Measurements from ENCODE around the gene RNF208. TPM values are rescaled to one million over a fixed set of nuclear protein-coding genes. Genes with fewer than 3 reads are reported as not detected.

RNF208 gene
- total RNA-seq, 4 donors from 2014 or later = 1.2 to 4.2 (median 2.4) TPM

DNA sequence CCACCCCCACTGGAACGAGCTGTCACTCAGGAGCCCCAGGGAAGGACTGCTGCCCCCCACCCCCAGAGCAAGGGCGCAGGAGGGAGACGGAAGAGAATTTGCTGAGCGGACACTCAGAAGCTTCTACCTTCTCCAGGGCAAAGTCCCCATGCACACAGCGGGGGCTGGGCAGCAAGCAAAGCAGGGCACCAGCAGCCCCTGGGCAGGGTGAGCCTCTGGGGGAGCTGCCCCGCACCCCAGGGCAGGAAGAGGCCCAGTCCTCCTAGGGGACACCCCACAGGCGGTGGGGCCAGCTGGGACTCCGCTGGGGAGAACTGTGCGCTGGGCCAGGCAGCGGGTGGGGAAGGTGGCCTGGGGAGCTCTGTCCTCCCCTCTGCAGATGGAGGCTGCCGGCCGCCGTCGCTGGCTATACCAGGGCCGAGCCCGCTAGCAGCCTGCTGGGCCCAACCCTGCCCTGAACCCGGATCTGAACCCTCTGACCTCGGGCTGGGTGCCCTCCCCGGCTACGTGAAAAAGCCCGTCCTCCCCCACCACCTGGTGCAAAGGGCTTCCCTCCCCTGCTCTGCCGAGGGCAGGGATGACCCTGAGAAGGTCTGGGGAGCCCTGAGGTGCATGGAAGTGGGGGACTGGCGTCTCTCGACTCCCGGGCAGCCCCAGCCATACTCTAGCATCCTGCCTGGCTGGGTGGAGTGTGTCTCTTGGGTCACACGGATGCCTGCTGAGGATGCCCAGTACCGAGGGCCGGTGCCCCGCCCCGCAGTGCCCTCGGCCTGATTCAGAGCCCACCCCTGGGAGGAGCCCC lies 8.1 kb upstream of the RNF208 start:
- WGBS = 57% methylated on average over 13 of the region's 31 CpGs
- no peak for TF ChIP-seq POLR2A (IDR thresholded peaks at IDR 0.05; ENCODE audit: low read depth)
- TF ChIP-seq, protein P1, sequence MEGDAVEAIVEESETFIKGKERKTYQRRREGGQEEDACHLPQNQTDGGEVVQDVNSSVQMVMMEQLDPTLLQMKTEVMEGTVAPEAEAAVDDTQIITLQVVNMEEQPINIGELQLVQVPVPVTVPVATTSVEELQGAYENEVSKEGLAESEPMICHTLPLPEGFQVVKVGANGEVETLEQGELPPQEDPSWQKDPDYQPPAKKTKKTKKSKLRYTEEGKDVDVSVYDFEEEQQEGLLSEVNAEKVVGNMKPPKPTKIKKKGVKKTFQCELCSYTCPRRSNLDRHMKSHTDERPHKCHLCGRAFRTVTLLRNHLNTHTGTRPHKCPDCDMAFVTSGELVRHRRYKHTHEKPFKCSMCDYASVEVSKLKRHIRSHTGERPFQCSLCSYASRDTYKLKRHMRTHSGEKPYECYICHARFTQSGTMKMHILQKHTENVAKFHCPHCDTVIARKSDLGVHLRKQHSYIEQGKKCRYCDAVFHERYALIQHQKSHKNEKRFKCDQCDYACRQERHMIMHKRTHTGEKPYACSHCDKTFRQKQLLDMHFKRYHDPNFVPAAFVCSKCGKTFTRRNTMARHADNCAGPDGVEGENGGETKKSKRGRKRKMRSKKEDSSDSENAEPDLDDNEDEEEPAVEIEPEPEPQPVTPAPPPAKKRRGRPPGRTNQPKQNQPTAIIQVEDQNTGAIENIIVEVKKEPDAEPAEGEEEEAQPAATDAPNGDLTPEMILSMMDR (IDR thresholded peaks at IDR 0.05) = no peak
- no peak for TF ChIP-seq POLR2AphosphoS5 (IDR thresholded peaks at IDR 0.05)
- TF ChIP-seq EP300 (IDR thresholded peaks at IDR 0.05) = no peak
- Histone ChIP-seq H3K4me3 (no peak overlapping the region), H3K27me3 (peaks cover 0 to 87% (median 48%) of the 10 kb centered on the region in 4 donors), H3K9me3 (no peaks in the 10 kb centered on the region), H3K4me1 (peaks cover 0 to 19% (median 11%) of the 10 kb centered on the region in 4 donors), H3K27ac (replicated peaks in 1 of 4) (no peak overlapping the region), H3K36me3 (no peaks in the 10 kb centered on the region)
- no peak for DNase-seq (ENCODE audit: extremely low spot score)
- intact Hi-C loops (cut with DNase I) = no loop called here

DNA sequence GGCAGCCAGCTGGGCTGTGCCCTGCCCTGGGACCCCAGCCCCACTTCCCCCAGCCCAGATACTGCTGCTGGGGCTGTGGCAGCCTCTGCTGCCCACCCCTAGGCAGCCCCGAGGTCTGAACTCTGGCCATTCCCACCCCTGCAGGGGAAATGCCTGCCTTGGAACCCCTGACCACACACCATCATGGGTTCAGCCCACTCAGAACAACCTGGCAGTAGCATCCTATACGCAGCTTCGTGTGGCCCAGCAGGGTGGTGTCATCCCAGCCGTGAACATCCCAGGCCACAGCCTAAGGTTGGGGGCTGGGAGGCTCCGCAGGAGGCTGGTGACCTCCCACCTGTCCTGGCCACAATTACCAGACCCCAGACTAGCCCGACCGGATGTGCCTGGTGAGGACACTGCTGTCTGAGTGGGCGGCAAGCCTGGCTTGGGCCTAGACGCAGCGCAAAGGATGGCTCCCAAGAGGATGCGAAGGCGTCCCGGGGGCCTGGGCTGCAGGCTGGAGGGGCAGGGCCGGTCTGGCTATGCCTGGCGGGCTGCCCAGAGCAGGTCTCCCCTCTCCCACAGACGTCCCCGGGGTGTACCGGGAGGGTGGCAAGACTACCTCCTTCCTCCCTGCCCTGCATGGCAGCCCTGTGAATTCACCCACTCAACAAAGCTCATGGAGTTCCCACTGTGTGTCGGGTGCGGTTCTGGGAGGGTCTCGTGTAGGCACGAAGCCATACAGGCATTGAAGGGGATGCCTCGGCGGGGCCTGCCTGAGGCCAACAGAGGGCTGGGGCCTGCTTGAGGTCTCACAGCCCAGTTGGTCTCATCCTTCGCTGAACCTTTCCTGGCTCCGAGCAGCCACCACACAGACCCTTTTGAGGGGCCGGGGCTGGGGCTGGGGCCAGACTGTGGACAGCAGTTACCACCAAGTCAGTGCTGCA lies 7.2 kb upstream of the RNF208 start:
- 64% methylated on average over 25 of the region's 27 CpGs for WGBS

DNA sequence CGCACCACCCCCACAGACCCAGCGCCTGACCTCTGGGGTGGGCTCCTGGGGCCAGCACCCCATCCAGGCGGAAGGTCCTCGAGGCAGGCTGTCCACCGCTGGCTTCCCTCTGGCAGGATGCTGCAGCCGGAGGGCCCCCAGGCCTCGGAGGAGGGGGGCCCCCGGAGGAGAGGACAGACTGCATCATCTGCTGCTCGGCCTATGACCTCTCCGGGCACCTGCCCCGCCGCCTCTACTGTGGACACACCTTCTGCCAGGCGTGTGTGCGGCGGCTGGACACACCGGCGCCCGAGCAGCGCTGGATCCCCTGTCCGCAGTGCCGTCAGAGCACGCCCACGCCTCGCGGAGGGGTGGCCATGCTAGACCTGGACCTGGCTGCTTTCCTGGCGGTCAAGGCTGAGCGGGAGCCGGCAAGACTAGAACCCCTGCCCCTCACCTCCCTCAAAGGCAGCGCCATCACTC lies 6.5 kb upstream of the RNF208 start:
- 58% methylated on average over 8 of the region's 29 CpGs for WGBS
- intact Hi-C loops (cut with DNase I) = no loop called here

More for the DNA sequence above, 7.2 kb upstream of the RNF208 start:
- no peak overlapping the region for H3K4me3 ChIP-seq
- H3K36me3 ChIP-seq = no peaks in the 10 kb centered on the region
- peaks cover 0 to 78% (median 44%) of the 10 kb centered on the region in 4 donors for H3K27me3 ChIP-seq
- H3K4me1 ChIP-seq = peaks cover 2 to 19% (median 13%) of the 10 kb centered on the region in 4 donors
- TF ChIP-seq POLR2AphosphoS5 (IDR thresholded peaks at IDR 0.05) (no peak), EP300 (IDR thresholded peaks at IDR 0.05) (no peak), POLR2A (IDR thresholded peaks at IDR 0.05; ENCODE audit: low read depth) (no peak)
- TF ChIP-seq, protein P1 (IDR thresholded peaks at IDR 0.05) = no peak
- H3K27ac ChIP-seq (replicated peaks in 1 of 4) = no peak overlapping the region
- H3K9me3 ChIP-seq = no peaks in the 10 kb centered on the region
- no peak for DNase-seq (ENCODE audit: extremely low spot score)
- intact Hi-C loops (cut with DNase I) = no loop called here

DNA sequence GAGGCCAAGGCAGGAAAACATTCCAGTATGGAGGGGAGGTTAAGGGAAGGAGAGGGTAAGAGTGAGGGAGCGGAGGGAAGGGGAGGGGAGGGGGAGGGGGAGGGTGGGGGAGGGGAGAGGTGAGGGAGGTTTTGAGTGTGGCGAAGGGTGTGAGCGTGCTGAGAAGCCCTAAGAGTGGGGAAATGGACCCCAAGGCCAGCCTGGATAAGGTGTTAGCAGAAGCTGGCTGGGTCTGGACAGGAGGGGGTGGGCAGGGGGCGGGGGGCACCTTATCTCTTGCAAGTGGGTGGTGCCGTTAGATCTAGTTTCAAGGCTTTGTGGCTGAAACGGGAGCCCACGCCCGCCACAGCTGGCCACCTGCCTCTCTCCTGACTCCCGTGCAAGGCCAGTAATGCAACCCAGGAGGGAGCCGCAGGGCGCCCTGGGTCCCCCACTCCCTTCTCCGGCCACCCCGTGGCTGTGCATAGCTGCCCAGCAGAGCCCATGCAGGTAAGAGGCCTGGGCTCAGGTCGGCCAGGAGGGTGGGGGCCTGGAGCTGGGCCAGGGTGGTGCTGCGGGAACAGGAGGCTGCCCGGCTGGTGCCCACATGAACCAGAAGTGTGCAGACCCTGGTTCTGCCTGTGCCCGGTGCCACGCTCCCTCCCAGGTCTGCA lies 5.9 kb upstream of the RNF208 start:
- no peak overlapping the region for H3K4me3 ChIP-seq
- H3K27ac ChIP-seq (replicated peaks in 1 of 4) = no peak overlapping the region
- no peak for DNase-seq (ENCODE audit: extremely low spot score)
- TF ChIP-seq POLR2A (IDR thresholded peaks at IDR 0.05; ENCODE audit: low read depth) = no peak
- TF ChIP-seq POLR2AphosphoS5 (IDR thresholded peaks at IDR 0.05) = no peak
- TF ChIP-seq, protein P1 (IDR thresholded peaks at IDR 0.05) = no peak
- TF ChIP-seq EP300 (IDR thresholded peaks at IDR 0.05) = no peak
- WGBS = 13% methylated on average over 4 of the region's 18 CpGs
- H3K27me3 ChIP-seq = peaks cover 0 to 65% (median 44%) of the 10 kb centered on the region in 4 donors
- no peaks in the 10 kb centered on the region for H3K9me3 ChIP-seq
- intact Hi-C loops (cut with DNase I) = loop anchor here (2.0 kb wide), 1 partner anchor 109 kb away; no protein-coding TSS in a partner anchor
- peaks cover 8 to 22% (median 19%) of the 10 kb centered on the region in 4 donors for H3K4me1 ChIP-seq
- H3K36me3 ChIP-seq = no peaks in the 10 kb centered on the region

More for the DNA sequence above, 6.5 kb upstream of the RNF208 start:
- H3K4me3 ChIP-seq = no peak overlapping the region
- H3K9me3 ChIP-seq = no peaks in the 10 kb centered on the region
- peaks cover 7 to 21% (median 18%) of the 10 kb centered on the region in 4 donors for H3K4me1 ChIP-seq
- TF ChIP-seq POLR2AphosphoS5 (IDR thresholded peaks at IDR 0.05) (no peak), EP300 (IDR thresholded peaks at IDR 0.05) (no peak)
- no peaks in the 10 kb centered on the region for H3K36me3 ChIP-seq
- peaks cover 0 to 71% (median 44%) of the 10 kb centered on the region in 4 donors for H3K27me3 ChIP-seq
- no peak overlapping the region for H3K27ac ChIP-seq (replicated peaks in 1 of 4)
- no peak for DNase-seq (ENCODE audit: extremely low spot score)

All from esophagus muscularis mucosa (tissue), 4 donors.